ENCODE measurements around the gene MRPS27. TPM values are rescaled to one million over a fixed set of nuclear protein-coding genes. Genes with fewer than 3 reads are reported as not detected.

The MRPS27 gene
- total and polyA plus RNA-seq, 2 of the 13 experiments (the other 11 are each of a cell fraction or from before 2014, with no cell fraction given): 71.8 to 115 TPM

DNA sequence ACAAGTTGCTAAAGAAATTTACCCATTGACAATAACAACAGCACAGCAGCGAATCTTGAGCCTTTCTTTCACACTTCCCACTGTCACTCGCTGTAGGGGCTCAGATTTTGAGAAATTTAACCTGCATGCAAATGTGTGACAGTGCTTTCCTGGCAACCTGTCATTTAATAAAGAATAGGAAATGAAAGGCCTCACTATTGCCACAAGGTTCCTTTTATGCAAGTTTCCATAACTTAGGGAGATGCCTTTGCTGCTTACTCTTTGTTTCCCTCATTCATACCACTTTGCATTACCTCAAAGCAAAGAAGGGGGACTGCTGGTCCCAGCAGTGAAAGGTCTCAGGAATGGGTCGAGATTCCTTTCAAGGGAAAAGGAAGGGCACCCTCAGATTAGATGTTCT lies 49.7 kb upstream of the MRPS27 start (continued):
- no peak for TF ChIP-seq ZNF260 (CRISPR knock-in tag; IDR thresholded peaks at IDR 0.05; ENCODE audit: borderline replicate concordance, low read depth)
- TF ChIP-seq ZNF138 (CRISPR knock-in tag; IDR thresholded peaks at IDR 0.05; ENCODE audit: low read depth): no peak
- TF ChIP-seq ZNF670 (CRISPR knock-in tag; IDR thresholded peaks at IDR 0.05; ENCODE audit: borderline replicate concordance): no peak

DNA sequence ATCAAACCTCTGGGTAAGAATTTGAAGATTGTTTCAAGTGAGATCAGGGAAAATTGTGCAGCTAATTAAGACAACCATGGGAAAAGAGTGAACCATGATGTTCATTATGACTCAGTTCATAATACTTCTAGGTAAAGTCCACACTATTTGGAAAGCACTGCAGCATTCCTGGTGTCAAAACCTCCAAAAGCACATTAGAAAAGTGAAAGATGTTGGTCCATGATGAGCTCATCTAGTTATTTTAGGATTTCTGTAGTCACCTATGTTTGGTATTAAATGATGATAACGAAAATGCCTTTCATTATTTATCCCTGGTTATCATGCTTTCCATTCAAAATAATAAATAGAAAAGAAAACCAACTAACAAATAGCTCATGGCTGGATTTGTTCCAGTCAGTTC lies 49.3 kb upstream of the MRPS27 start:
- Histone ChIP-seq H3K4me2 (ENCODE audit: low read depth, low read length) (no peak overlapping the region), H4K20me1 (ENCODE audit: insufficient read depth, low read length) (no peaks in the 10 kb centered on the region), H3K27me3 (ENCODE audit: control insufficient read depth in 1 of 2, insufficient read depth in 2 of 2, low read length in 2 of 2) (no peaks in the 10 kb centered on the region), H3K79me2 (ENCODE audit: insufficient read depth, low read length) (no peaks in the 10 kb centered on the region), H2AFZ (ENCODE audit: low read length) (no peak overlapping the region), H3K9me3 (ENCODE audit: low read length) (no peaks in the 10 kb centered on the region), H3K4me3 (replicated peaks in 1 of 3; ENCODE audit: insufficient read depth in 1 of 3, low read depth in 2 of 3, low read length in 3 of 3) (no peak overlapping the region), H3K36me3 (replicated peaks in 1 of 2; ENCODE audit: control insufficient read depth in 1 of 2, insufficient read depth in 2 of 2, low read length in 2 of 2) (no peaks in the 10 kb centered on the region; a peak in 1 of 5 replicates), H3K9ac (ENCODE audit: insufficient read depth, low read depth, low read length) (no peak overlapping the region), H3K4me1 (ENCODE audit: insufficient read depth, low read length) (peaks cover 6% of the 10 kb centered on the region; the same call in 1 of the 2 replicates), H3K27ac (ENCODE audit: extremely low read length, insufficient read depth, low read length) (no peak overlapping the region)
- TF ChIP-seq SMARCE1 (IDR thresholded peaks at IDR 0.05; ENCODE audit: borderline replicate concordance): no peak
- TF ChIP-seq MTF1 (CRISPR knock-in tag; IDR thresholded peaks at IDR 0.05): no peak
- TF ChIP-seq, protein P1, sequence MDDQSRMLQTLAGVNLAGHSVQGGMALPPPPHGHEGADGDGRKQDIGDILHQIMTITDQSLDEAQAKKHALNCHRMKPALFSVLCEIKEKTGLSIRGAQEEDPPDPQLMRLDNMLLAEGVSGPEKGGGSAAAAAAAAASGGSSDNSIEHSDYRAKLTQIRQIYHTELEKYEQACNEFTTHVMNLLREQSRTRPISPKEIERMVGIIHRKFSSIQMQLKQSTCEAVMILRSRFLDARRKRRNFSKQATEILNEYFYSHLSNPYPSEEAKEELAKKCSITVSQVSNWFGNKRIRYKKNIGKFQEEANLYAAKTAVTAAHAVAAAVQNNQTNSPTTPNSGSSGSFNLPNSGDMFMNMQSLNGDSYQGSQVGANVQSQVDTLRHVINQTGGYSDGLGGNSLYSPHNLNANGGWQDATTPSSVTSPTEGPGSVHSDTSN (CRISPR knock-in tag; IDR thresholded peaks at IDR 0.05; ENCODE audit: borderline replicate concordance): no peak
- no peak for TF ChIP-seq HIVEP1 (CRISPR knock-in tag; IDR thresholded peaks at IDR 0.05)
- FAIRE-seq (no peak), DNase-seq (ENCODE audit: low spot score) (no peak), ATAC-seq (no peak)
- in situ Hi-C loops (cut with HindIII; ENCODE audit: extremely low pct_ligation_motif_present, low pct_unique_long_range_greater_than_20kb) (loop anchor here (10.0 kb wide), 1 partner anchor 446 kb away; the partner anchor contains the start of gene TNPO1), intact Hi-C loops (cut with micrococcal nuclease; ENCODE audit: unreplicated experiment) (no loop called here)
- no TSS peak for BruUV-seq (replicated peaks)
- ChIA-PET POLR2A (no interaction called here), CTCF (ENCODE audit: low intra/inter-chr PET ratio, low total read pairs) (no interaction called here)
- 79% methylated on average over 1 of the region's 1 CpG for whole genome bisulfite sequencing (ENCODE audit: low lambda C conversion rate)

Measured in HepG2 (cell line).